HCT116 (cell line): Measurements from ENCODE around the gene ETFA. TPM values are rescaled to one million over a fixed set of nuclear protein-coding genes. Genes with fewer than 3 reads are reported as not detected.
A peak's percentile ranks its signal among the peaks of the same experiment; 100 is the strongest.

Experiments
- ATAC-seq: fragments of 200-7000 bp; cut with Tn5 transposase; 2 replicates; pipeline ENCODE4 v1.9.1; 2020; ENCODE audit warnings: mild to moderate bottlenecking, moderate library complexity
- BruUV-seq: library from RNA; stranded (reverse); fragments of 400-500 nt; replicated peaks from 2 replicates; lab custom pipeline; 2021; lab: Mats Ljungman, UMichigan
- CTCF ChIA-PET: fragments of 300-600 bp; sonication (Branson Sonifier 250); formaldehyde crosslinking; loops from one replicate; lab custom pipeline; 2021; ENCODE audit warnings: antibody characterized with exemption; lab: Charles Lee
- POLR2A ChIA-PET: fragments of 300-600, 350-600 bp; sonication (Branson Sonifier 250); formaldehyde crosslinking; loops from one replicate; lab custom pipeline; 2021; ENCODE audit warnings: antibody characterized with exemption; lab: Charles Lee
- RAD21 ChIA-PET, 2 experiments: fragments of 300-600 bp; sonication (Branson Sonifier 250); formaldehyde crosslinking; loops; one replicate each; lab custom pipeline; 2023; ENCODE audit warnings: low total read pairs in 2 of 2; ENCODE audit not compliant: uncharacterized antibody in 2 of 2, unreplicated experiment in 2 of 2, low non-redundant PET in 1 of 2; lab: Charles Lee
- DNase-seq: peaks from one replicate; pipeline ENCODE4 v3.0.0-alpha.2; 2010; ENCODE audit warnings: low read depth, low spot score
- H2AFZ ChIP-seq: fragments of 200-600 bp; shearing (Covaris generic), sonication (generic); 2 replicates; pipeline ENCODE4 v1.6.1; 2017; ENCODE audit warnings: low read depth, mixed run types, mixed read lengths, antibody characterized with exemption, low read length; ENCODE audit not compliant: poor library complexity, severe bottlenecking
- H3K27ac ChIP-seq: 2 replicates; pipeline ENCODE4 v1.5.1; 2012; ENCODE audit warnings: low read depth, low read length
- H3K27me3 ChIP-seq: fragments of 200-600 bp; sonication (generic); 2 replicates; pipeline ENCODE4 v1.6.1; 2016; ENCODE audit warnings: mixed run types, low read length, mixed read lengths; ENCODE audit not compliant: insufficient read depth
- H3K36me3 ChIP-seq, 2 experiments: fragments of 200-500 bp in 1 of 2; fragments of 200-600 bp in 1 of 2; sonication (Bioruptor generic) in 1 of 2; sonication (generic) in 1 of 2; 2 replicates each; pipeline versions ENCODE4 v1.5.1 to v1.6.1; 2014 to 2016; ENCODE audit warnings: low read length in 2 of 2, inconsistent platforms in 1 of 2, mixed read lengths in 1 of 2, mixed run types in 1 of 2; ENCODE audit not compliant: insufficient read depth in 2 of 2, control insufficient read depth in 1 of 2
- H3K4me1 ChIP-seq, 2 experiments: fragments of 200-600 bp in 1 of 2; sonication (generic) in 1 of 2; 2 replicates each; pipeline versions ENCODE4 v1.5.1 to v1.6.1; 2012 to 2017; ENCODE audit warnings: low read length in 2 of 2, inconsistent platforms in 1 of 2, mild to moderate bottlenecking in 1 of 2, mixed read lengths in 1 of 2, mixed run types in 1 of 2, moderate library complexity in 1 of 2; ENCODE audit not compliant: insufficient read depth in 2 of 2, control insufficient read depth in 1 of 2
- H3K4me2 ChIP-seq: fragments of 200-600 bp; sonication (generic); 2 replicates; pipeline ENCODE4 v1.6.1; 2017; ENCODE audit warnings: mixed run types, low read length, mixed read lengths
- H3K4me3 ChIP-seq, 2 experiments: fragments of 200-600 bp in 1 of 2; sonication (generic) in 1 of 2; replicated peaks in 1 of 2; 2 replicates each; pipeline ENCODE4 v1.5.1; 2011 to 2016; ENCODE audit warnings: low read length in 2 of 2, control low read depth in 1 of 2, low read depth in 1 of 2, mild to moderate bottlenecking in 1 of 2, mixed read lengths in 1 of 2, mixed run types in 1 of 2
- H3K79me2 ChIP-seq: fragments of 200-600 bp; sonication (generic); 2 replicates; pipeline ENCODE4 v1.6.1; 2017; ENCODE audit warnings: mild to moderate bottlenecking, mixed run types, low read length, moderate library complexity, mixed read lengths; ENCODE audit not compliant: insufficient read depth
- H3K9ac ChIP-seq: fragments of 200-600 bp; sonication (generic); 2 replicates; pipeline ENCODE4 v1.6.1; 2016; ENCODE audit warnings: low read length, mixed read lengths
- H3K9me2 ChIP-seq: fragments of 200-600 bp; sonication (generic), shearing (Covaris generic); 2 replicates; pipeline ENCODE4 v1.6.1; 2017; ENCODE audit warnings: mixed run types, mild to moderate bottlenecking, moderate library complexity; ENCODE audit not compliant: insufficient read depth
- H3K9me3 ChIP-seq, 2 experiments: fragments of 200-500 bp in 1 of 2; fragments of 200-600 bp in 1 of 2; sonication (Bioruptor generic) in 1 of 2; sonication (generic) in 1 of 2; 2 replicates each; pipeline ENCODE4 v1.6.1; 2014 to 2017; ENCODE audit warnings: low read length in 2 of 2, mixed read lengths in 2 of 2, inconsistent platforms in 1 of 2, low read depth in 1 of 2, mild to moderate bottlenecking in 1 of 2, mixed run types in 1 of 2, moderate library complexity in 1 of 2; ENCODE audit not compliant: control insufficient read depth in 1 of 2, insufficient read depth in 1 of 2
- H4K20me1 ChIP-seq: fragments of 200-600 bp; sonication (generic), shearing (Covaris generic); 2 replicates; pipeline ENCODE4 v1.6.1; 2017; ENCODE audit warnings: mixed run types, mild to moderate bottlenecking, moderate library complexity; ENCODE audit not compliant: insufficient read depth
- CBX3 ChIP-seq: IDR thresholded peaks from 2 replicates; pipeline ENCODE4 v1.6.1; 2012; ENCODE audit warnings: low read depth
- CTCF ChIP-seq, 3 experiments: fragments of 200-600 bp in 1 of 3; sonication (generic) in 1 of 3; IDR thresholded peaks in 2 of 3; conservative IDR thresholded peaks in 1 of 3; 2 replicates each; pipeline ENCODE4 v1.5.1; 2012 to 2017; ENCODE audit warnings: low read depth in 2 of 3, low read length in 2 of 3, antibody characterized with exemption in 1 of 3, borderline replicate concordance in 1 of 3, control low read depth in 1 of 3, mild to moderate bottlenecking in 1 of 3, mixed read lengths in 1 of 3, mixed run types in 1 of 3, moderate library complexity in 1 of 3; ENCODE audit not compliant: insufficient read depth in 1 of 3
- EGR1 ChIP-seq: IDR thresholded peaks from 2 replicates; pipeline ENCODE4 v1.6.1; 2012; ENCODE audit warnings: low read depth
- ELF1 ChIP-seq: IDR thresholded peaks from 2 replicates; pipeline ENCODE4 v1.6.1; 2012; ENCODE audit warnings: low read depth, borderline replicate concordance
- JUND ChIP-seq: IDR thresholded peaks from 2 replicates; pipeline ENCODE4 v1.6.1; 2012
- POLR2AphosphoS5 ChIP-seq: IDR thresholded peaks from 2 replicates; pipeline ENCODE4 v1.6.1; 2011; ENCODE audit warnings: mild to moderate bottlenecking, low read depth, low read length, moderate library complexity
- SIN3A ChIP-seq: IDR thresholded peaks from 2 replicates; pipeline ENCODE4 v1.6.1; 2012; ENCODE audit warnings: low read depth
- SRF ChIP-seq: IDR thresholded peaks from 2 replicates; pipeline ENCODE4 v1.6.1; 2012; ENCODE audit warnings: low read depth
- YY1 ChIP-seq: IDR thresholded peaks from 2 replicates; pipeline ENCODE4 v1.6.1; 2011; ENCODE audit warnings: low read length, low read depth, moderate library complexity, mild to moderate bottlenecking; ENCODE audit not compliant: insufficient replicate concordance; ENCODE audit errors: extremely low read depth
- ZBTB33 ChIP-seq: IDR thresholded peaks from 2 replicates; pipeline ENCODE4 v1.6.1; 2011; ENCODE audit warnings: mild to moderate bottlenecking, low read length, moderate library complexity; ENCODE audit not compliant: insufficient replicate concordance; ENCODE audit errors: extremely low read depth
- ZFX ChIP-seq: fragments of 450-650 bp; IDR thresholded peaks from 2 replicates; pipeline ENCODE4 v1.6.1; 2017
- intact Hi-C: fragments of 100-400 bp; cut with micrococcal nuclease; formaldehyde crosslinking; loops from 2 replicates; pipeline ENCODE4 v1.10.0; 2022
- total RNA-seq: library from RNA; stranded (reverse); gene quantifications from one replicate; pipeline ENCODE4 v1.2.1, GENCODE V29; 2021; ENCODE audit not compliant: unreplicated experiment
- TF ChIP-seq, protein P1 (sequence below): IDR thresholded peaks from 2 replicates; pipeline ENCODE4 v1.6.1; 2012

ETFA gene
- total RNA-seq, 1 experiment from 2014 or later, result 144 TPM

GRCh38 chr15:76199106-76200082 is 111.9 kb downstream of the ETFA start:
- H3K9me2 ChIP-seq, result no peaks in the 10 kb centered on the region
- peaks cover 52 to 59% of the 10 kb centered on the region in 2 experiments for H3K4me1 ChIP-seq
- no peaks in the 10 kb centered on the region for H3K79me2 ChIP-seq
- H3K9ac ChIP-seq, result peak overlapping the region; percentile 22; the same call in 1 of the 2 replicates
- no peaks in the 10 kb centered on the region for H3K27me3 ChIP-seq
- CTCF ChIA-PET, result interaction anchor here (1.0 to 2.3 kb wide), 3 partner anchors 9 to 390 kb away, joined by 3 to 8 read pairs (median 3); no protein-coding TSS in a partner anchor
- H3K9me3 ChIP-seq, result no peaks in the 10 kb centered on the region
- intact Hi-C loops, result no loop called here
- no peak overlapping the region for H2AFZ ChIP-seq
- TF ChIP-seq EGR1 (no peak), POLR2AphosphoS5 (peak; percentile 17; the same call in 1 of the 2 replicates), YY1 (peak; percentile 70)
- RAD21 ChIA-PET, result no interaction called here
- H3K4me3 ChIP-seq, result peak overlapping the region in 1 of 2 experiments; percentile 24; a peak in 2 of 4 replicates
- H3K4me2 ChIP-seq, result peak overlapping the region; percentile 77
- H3K27ac ChIP-seq, result peak overlapping the region; percentile 62
- POLR2A ChIA-PET, result interaction anchor here (0.9 to 1.3 kb wide), 2 partner anchors 10 to 14 kb away, joined by 3 read pairs; no protein-coding TSS in a partner anchor
- DNase-seq, result peak; percentile 39
- H4K20me1 ChIP-seq, result no peaks in the 10 kb centered on the region
- BruUV-seq, result no TSS peak
- peak; percentile 18 for ATAC-seq
- H3K36me3 ChIP-seq, result no peaks in the 10 kb centered on the region

DNA sequence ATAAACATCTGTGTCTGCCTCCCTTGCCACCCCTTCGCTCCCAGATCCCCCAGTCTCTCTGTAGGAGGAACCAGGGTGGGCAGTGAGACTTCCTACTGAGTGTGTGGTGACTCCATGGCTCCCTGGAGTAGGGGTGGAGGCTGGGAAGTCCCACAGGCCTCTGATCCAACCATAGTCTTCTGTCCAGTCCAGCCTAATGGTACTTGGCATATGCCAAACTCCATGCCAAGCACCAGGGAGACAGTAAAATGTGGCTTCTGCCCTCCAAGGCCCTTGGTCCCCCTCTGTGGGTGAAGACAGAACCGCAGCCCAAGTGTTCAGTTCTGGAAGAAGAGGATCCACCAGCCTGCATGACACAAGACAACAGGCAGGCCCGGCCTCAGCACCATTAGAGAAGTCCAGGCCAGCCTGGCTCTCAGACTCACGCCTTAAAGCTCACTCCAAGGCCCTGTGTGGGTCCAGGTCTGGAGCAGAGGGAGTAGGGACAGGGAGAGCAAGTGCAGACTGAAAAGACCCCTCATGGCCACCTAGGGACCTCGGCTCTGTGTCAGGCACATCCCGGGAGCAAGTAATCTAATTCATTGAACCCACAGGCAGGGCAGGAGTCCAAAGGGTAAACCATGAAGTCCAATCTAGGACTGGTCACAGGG is 112.7 kb downstream of the ETFA start:
- H3K4me1 ChIP-seq, result peaks cover 52 to 59% of the 10 kb centered on the region in 2 experiments
- DNase-seq (no peak), ATAC-seq (no peak)
- H3K79me2 ChIP-seq, result no peaks in the 10 kb centered on the region
- intact Hi-C loops, result no loop called here
- H4K20me1 ChIP-seq, result no peaks in the 10 kb centered on the region
- POLR2A ChIA-PET, result interaction anchor here (0.9 kb wide), 1 partner anchor 11 kb away, joined by 3 read pairs; no protein-coding TSS in a partner anchor
- BruUV-seq, result no TSS peak
- no peaks in the 10 kb centered on the region for H3K36me3 ChIP-seq
- CTCF ChIA-PET, result interaction anchor here (1.0 to 2.3 kb wide), 3 partner anchors 8 to 389 kb away, joined by 3 to 8 read pairs (median 3); no protein-coding TSS in a partner anchor
- H3K9me3 ChIP-seq, result no peaks in the 10 kb centered on the region
- peak overlapping the region in 1 of 2 experiments; percentile 24; a peak in 2 of 4 replicates for H3K4me3 ChIP-seq
- H3K27ac ChIP-seq, result peak overlapping the region; percentile 62
- H3K9me2 ChIP-seq, result no peaks in the 10 kb centered on the region
- H3K9ac ChIP-seq, result peak overlapping the region; percentile 39; the same call in 1 of the 2 replicates
- H3K27me3 ChIP-seq, result no peaks in the 10 kb centered on the region
- H3K4me2 ChIP-seq, result peak overlapping the region; percentile 77
- RAD21 ChIA-PET, result no interaction called here
- no peak overlapping the region for H2AFZ ChIP-seq
- TF ChIP-seq CBX3 (no peak), SRF (no peak), YY1 (no peak), ELF1 (no peak), ZFX (no peak), EGR1 (no peak), CTCF (IDR thresholded peaks at IDR 0.05 in 2 of 3, conservative IDR thresholded peaks at IDR 0.05 in 1 of 3; ENCODE audit: borderline replicate concordance in 1 of 3, insufficient read depth in 1 of 3, low read depth in 2 of 3, low read length in 2 of 3) (no peak), JUND (no peak), SIN3A (no peak), ZBTB33 (no peak)
- TF ChIP-seq, protein P1, sequence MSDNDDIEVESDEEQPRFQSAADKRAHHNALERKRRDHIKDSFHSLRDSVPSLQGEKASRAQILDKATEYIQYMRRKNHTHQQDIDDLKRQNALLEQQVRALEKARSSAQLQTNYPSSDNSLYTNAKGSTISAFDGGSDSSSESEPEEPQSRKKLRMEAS, result no peak
